Right cardiac atrium (tissue), 5 donors: ENCODE results near the gene TMBIM4. TPM values are rescaled to one million over a fixed set of nuclear protein-coding genes. Genes with fewer than 3 reads are reported as not detected.
"Not testable (repeated sequence)": the region's sequence is repeated elsewhere in the genome, so short reads cannot be mapped to it uniquely, and the experiment has no call there.

Experiments
- ATAC-seq, 2 donors: fragments of 200-7000 bp; cut with Tn5 transposase; one replicate each; pipeline versions ENCODE4 v1.8.0 to v1.9.1; 2020; ENCODE audit warnings: moderate library complexity in 2 of 2, mild to moderate bottlenecking in 1 of 2
- DNase-seq, 3 donors: peaks; one replicate each; pipeline ENCODE4 v3.0.0-alpha.2; 2020
- H3K27ac ChIP-seq: one replicate; pipeline ENCODE4 v1.5.1; 2013; ENCODE audit warnings: mild to moderate bottlenecking, low read length, control low read depth, moderate library complexity
- H3K27me3 ChIP-seq: one replicate; pipeline ENCODE4 v1.6.1; 2013; ENCODE audit not compliant: control insufficient read depth, insufficient read depth
- H3K4me1 ChIP-seq: one replicate; pipeline ENCODE4 v1.6.1; 2013; ENCODE audit warnings: low read length; ENCODE audit not compliant: control insufficient read depth, insufficient read depth
- H3K4me3 ChIP-seq: one replicate; pipeline ENCODE4 v1.5.1; 2013; ENCODE audit warnings: low read length, control low read depth
- H3K9me3 ChIP-seq: one replicate; pipeline ENCODE4 v1.6.1; 2013; ENCODE audit warnings: low read length; ENCODE audit not compliant: control insufficient read depth
- WGBS: extraction: QIAGEN DNeasy Blood & Tissue Kit; methylation state at CpG from one replicate; pipeline ENCODE4 v1.1.7; 2013; 5-methylcytosine and 5-hydroxymethylcytosine counted together
- intact Hi-C, 4 donors: fragments of 100-400 bp; cut with DNase I; formaldehyde crosslinking; loops; one replicate each; pipeline versions ENCODE4 v1.11.0 to v1.14.0; 2022 to 2023
- polyA plus RNA-seq: library from polyadenylated mRNA; stranded (reverse); fragments of 200-250 nt; gene quantifications from one replicate; pipeline ENCODE4 v1.2.3, GENCODE V29; 2013
- total RNA-seq, 4 donors: library from RNA; stranded (reverse); fragmentation: NEBNext Ultra II Directional; extraction: Animal tissue kit (Norgen Biotek cat#: 25700); gene quantifications; one replicate each; pipeline ENCODE4 v1.2.1, GENCODE V29; 2021
- donor health status: healthy with polysubstance abuse.
- donor health status: DM: no; HTN: yes; CAD: no.
- donor health status: DM: no; HTN: no; CAD: no.
- donor health status: DM: no; HTN: yes; CAD: no; lungs with severe emphysema.
- donor health status: DM: yes; HTN: yes; CAD: no.

TMBIM4 gene
- total and polyA plus RNA-seq, 5 donors, result 86.4 to 178 (median 91.3) TPM

DNA sequence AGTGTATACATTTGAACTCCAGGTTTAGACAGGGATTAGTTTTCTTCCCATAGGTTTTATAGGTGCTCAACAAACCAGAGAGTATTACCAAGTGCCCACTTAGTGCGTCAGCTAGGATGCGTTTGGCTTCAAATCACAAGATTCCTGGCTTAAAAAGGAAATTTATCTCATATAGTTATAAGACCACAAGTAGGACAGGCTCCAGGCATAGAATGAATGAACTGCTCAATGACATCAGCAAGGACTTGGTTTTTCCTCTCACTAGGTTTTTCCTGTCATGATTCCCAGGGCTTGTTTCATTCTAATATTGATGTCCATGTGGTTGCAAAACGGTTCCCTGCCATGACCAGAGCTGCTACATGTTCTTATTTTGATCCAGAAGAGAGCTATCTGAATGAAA lies 13.2 kb upstream of the TMBIM4 start:
- no peak for DNase-seq
- no peaks in the 10 kb centered on the region for H3K9me3 ChIP-seq

DNA sequence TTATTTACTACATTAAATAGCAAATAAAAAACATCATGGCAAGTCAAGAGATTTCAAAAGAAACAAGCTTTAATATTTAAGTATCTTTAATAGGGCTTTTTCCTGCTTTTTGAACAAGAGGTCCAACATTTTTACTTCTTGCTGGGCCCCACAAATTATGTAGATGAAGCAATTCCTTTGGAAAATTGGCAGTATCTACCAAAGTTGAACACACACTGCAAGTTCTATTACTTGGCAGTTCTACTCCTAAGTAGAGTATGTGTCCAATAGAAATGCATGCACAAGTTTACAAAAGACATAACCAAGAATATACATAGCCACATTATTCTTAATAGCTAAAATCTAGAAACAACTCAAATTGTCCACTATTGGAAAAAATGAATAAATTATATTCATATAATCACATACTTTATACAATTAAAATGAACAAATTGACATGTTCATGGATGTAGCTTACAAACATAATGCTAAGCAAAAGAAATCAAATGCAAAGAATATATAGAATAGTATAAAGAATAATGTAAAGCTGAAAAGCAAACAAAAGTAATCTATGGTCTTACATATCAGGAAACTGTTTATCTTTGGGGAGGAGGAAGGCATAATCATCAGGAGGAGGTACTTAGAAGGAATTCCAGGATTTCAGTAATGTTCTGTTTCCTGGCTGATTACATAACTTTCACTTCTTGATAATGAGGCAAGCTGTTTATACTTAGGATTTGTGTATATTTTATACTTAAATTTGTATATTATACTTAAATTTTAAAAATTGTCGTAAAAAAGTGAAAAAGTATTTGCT lies 6.5 kb upstream of the TMBIM4 start:
- H3K27me3 ChIP-seq, result no peaks in the 10 kb centered on the region
- intact Hi-C loops, result no loop called here
- H3K9me3 ChIP-seq, result no peaks in the 10 kb centered on the region
- H3K4me1 ChIP-seq, result no peaks in the 10 kb centered on the region
- H3K27ac ChIP-seq, result no peak overlapping the region
- no peak overlapping the region for H3K4me3 ChIP-seq
- ATAC-seq (peak; percentile 77), DNase-seq (no peak)
- WGBS, result 44% methylated on average over 1 of the region's 1 CpG

More for the DNA sequence above, 13.2 kb upstream of the TMBIM4 start:
- no peak for ATAC-seq
- WGBS, result 66% methylated on average over 3 of the region's 3 CpGs
- Histone ChIP-seq H3K4me1 (no peaks in the 10 kb centered on the region), H3K4me3 (no peak overlapping the region), H3K27me3 (no peaks in the 10 kb centered on the region), H3K27ac (no peak overlapping the region)
- intact Hi-C loops, result no loop called here

DNA sequence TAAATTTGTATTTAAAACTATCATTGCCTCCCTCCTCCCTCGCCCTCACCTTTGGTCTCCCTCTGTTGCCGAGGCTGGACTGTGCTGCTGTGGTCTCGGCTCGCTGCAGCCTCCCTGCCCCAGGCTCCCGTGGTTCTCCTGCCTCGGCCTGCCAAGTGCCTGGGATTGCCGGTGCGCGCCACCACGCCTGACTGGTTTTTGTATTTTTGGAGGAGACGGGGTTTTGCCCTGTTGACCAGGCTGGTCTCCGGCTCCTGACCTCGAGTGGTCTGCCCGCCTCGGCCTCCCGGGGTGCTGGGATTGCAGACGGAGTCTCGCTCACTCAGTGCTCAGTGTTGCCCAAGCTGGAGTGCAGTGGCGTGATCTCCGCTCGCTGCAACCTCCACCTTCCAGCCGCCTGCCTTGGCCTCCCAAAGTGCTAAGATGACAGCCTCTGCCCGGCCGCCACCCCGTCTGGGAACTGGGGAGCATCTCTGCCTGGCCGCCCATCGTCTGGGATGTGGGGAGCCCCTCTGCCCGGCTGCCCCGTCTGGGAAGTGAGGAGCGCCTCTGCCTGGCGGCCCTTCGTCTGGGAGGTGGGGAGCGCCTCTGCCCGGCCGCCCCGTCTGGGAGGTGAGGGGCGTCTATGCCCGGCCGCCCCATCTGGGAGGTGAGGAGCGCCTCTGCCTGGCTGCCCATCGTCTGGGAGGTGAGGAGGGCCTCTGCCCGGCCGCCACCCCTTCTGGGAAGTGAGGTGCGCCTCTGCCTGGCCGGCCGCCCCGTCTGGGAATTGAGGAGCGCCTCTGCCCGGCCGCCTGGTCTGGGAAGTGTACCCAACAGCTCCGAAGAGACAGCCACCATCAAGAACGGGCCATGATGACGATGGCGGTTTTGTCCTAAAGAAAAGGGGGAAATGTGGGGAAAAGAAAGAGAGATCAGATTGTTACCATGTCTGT lies 4.9 kb upstream of the TMBIM4 start:
- WGBS, result 96% methylated on average over 54 of the region's 54 CpGs
- H3K4me1 ChIP-seq, H3K9me3 ChIP-seq, intact Hi-C loops, ATAC-seq, H3K27ac ChIP-seq, H3K4me3 ChIP-seq, H3K27me3 ChIP-seq: not testable (repeated sequence)
- DNase-seq, result peak in 2 of 3 donors; percentile 53 to 59

DNA sequence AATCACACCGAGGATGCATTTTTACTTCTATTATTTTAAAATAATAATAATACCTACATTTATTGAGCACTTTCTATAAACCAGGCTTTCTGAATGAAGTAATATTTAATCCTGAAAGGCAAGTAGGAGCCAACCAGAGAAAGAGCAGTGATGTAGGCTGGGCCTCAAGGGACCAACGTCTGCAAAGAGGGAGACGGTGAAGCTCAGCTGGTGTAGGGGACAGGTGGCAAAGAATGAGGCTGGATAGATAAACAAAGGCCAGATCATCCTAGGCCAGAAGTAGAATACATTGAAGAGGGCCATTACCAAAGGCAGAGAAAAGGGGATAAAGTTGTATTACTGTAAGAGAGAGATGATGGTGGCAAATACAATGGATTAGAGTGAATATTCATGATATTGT lies 810 bp upstream of the TMBIM4 start:
- DNase-seq (no peak), ATAC-seq (no peak)
- no peaks in the 10 kb centered on the region for H3K9me3 ChIP-seq
- H3K27me3 ChIP-seq, result no peaks in the 10 kb centered on the region
- WGBS, result 95% methylated on average over 3 of the region's 3 CpGs
- intact Hi-C loops, result no loop called here
- H3K4me3 ChIP-seq, result peak overlapping the region; percentile 55
- no peak overlapping the region for H3K27ac ChIP-seq
- peaks cover 2% of the 10 kb centered on the region for H3K4me1 ChIP-seq

DNA sequence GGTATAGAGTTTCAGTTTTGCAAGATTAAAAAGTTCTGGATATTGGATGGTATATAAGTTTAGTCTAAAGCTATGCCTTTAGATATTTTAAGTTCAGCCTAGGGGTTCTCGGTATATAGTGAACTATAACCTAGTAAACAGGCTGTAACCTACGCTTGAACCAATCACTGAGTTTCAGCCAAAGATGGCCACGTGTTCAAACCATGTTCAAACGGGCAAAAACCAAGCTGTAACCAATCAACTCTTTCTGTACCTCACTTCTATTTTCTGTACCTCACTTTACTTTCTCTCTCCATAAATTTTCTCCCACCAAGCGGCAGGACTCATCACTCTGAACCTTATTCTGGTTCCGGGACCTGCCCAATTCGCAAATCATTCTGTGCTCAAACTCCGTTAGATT lies 1.4 kb downstream of the TMBIM4 start:
- Histone ChIP-seq H3K4me3 (peak overlapping the region; percentile 55), H3K27ac (peak overlapping the region; percentile 80), H3K9me3 (no peaks in the 10 kb centered on the region), H3K4me1 (peaks cover 2% of the 10 kb centered on the region), H3K27me3 (no peaks in the 10 kb centered on the region)
- intact Hi-C loops, result no loop called here
- WGBS, result 80% methylated on average over 8 of the region's 8 CpGs
- DNase-seq, result no peak
- no peak for ATAC-seq

DNA sequence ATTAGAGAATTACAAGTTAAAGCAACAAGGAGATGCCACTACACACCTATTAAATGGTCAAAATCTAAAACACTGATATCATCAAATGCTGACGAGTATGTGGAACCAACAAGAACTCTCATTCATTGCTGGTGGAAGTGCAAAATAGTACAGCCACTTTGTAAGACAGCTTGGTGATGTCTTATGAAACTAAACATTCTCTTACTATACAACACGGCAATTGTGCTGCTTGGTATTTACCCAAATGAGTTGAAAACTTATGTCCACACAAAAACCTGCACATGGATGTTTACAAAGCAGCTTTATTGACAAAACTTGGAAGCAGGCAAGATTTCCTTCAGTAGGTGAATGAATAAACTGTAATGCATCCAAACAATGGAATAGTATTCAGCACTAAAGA lies 3.2 kb downstream of the TMBIM4 start:
- WGBS, result 83% methylated on average over 2 of the region's 2 CpGs
- ATAC-seq, result no peak
- intact Hi-C loops, result no loop called here

DNA sequence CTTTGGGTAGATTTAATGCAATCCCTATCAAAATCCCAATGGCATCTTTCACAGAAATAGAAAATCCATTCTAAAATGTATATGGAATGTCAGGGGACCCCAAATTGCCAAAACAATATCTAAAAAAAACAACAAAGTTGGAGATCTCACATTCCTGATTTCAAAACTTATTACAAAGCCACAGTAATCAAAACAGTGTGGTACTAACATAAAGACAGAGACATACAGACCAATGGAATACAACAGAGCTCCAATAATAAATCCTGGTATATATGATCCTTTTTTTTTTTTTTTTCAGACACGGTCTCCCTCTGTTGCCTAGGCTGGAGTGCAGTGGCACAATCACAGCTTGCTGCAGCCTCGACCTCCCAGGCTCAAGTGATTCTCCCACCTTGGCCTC lies 4.7 kb downstream of the TMBIM4 start:
- 96% methylated on average over 2 of the region's 2 CpGs for WGBS
- H3K4me3 ChIP-seq, result no peak overlapping the region
- no peaks in the 10 kb centered on the region for H3K9me3 ChIP-seq
- peaks cover 4% of the 10 kb centered on the region for H3K4me1 ChIP-seq
- no peak for DNase-seq
- no peak overlapping the region for H3K27ac ChIP-seq
- no peak for ATAC-seq
- intact Hi-C loops, result no loop called here
- H3K27me3 ChIP-seq, result no peaks in the 10 kb centered on the region

More for the DNA sequence above, 3.2 kb downstream of the TMBIM4 start:
- H3K27me3 ChIP-seq, result no peaks in the 10 kb centered on the region
- H3K9me3 ChIP-seq, result no peaks in the 10 kb centered on the region
- H3K27ac ChIP-seq, result no peak overlapping the region
- H3K4me1 ChIP-seq, result peaks cover 4% of the 10 kb centered on the region
- DNase-seq, result no peak
- H3K4me3 ChIP-seq, result no peak overlapping the region

DNA sequence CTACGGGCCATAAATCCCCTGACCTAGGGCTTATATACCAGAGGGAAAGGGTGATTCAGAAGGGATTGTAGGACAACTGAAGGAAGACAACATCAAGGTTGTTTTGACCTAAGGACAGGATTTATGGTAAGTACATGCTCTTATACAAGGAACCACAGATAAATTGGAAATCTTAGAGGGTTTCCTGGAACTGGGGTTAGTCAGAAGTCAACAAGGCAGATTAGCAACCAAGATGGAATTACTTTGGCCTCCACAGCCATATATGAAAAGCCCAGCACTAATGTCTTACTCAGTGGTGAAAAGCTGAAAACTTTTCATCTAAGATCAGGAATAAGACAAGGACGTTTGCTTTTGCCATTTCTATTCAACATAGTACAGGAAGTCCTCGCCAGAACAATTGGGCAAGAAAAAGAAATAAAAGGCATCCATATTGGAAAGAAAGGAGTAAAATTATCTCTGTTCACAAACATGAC lies 5.4 kb downstream of the TMBIM4 start:
- Histone ChIP-seq H3K4me1 (peaks cover 4% of the 10 kb centered on the region), H3K27ac (no peak overlapping the region), H3K9me3 (no peaks in the 10 kb centered on the region), H3K27me3 (no peaks in the 10 kb centered on the region), H3K4me3 (no peak overlapping the region)
- intact Hi-C loops, result no loop called here
- ATAC-seq, result no peak
- whole genome bisulfite sequencing, result 83% methylated on average over 3 of the region's 3 CpGs
- DNase-seq, result no peak

DNA sequence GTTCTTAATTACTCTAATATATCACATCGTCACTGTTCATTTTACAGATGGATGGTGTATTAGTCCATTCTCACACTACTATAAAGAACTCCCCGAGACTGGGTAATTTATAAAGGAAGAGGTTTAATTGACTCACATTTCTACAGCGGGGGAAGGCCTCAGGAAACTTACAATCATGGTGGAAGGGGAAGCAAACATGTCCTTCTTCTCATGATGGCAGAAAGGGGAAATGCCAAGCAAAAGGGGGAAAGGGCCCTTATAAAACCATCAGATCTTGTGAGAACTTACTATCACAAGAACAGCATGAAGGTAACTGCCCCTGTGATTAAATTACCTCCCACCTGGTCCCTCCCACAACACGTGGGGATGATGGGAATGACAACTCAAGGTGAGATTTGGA lies 6.5 kb downstream of the TMBIM4 start:
- Histone ChIP-seq H3K9me3 (no peaks in the 10 kb centered on the region), H3K4me3 (no peak overlapping the region), H3K27ac (no peak overlapping the region), H3K4me1 (peaks cover 2% of the 10 kb centered on the region), H3K27me3 (no peaks in the 10 kb centered on the region)
- no peak for ATAC-seq
- 59% methylated on average over 4 of the region's 4 CpGs for WGBS
- intact Hi-C loops, result no loop called here
- DNase-seq, result no peak

DNA sequence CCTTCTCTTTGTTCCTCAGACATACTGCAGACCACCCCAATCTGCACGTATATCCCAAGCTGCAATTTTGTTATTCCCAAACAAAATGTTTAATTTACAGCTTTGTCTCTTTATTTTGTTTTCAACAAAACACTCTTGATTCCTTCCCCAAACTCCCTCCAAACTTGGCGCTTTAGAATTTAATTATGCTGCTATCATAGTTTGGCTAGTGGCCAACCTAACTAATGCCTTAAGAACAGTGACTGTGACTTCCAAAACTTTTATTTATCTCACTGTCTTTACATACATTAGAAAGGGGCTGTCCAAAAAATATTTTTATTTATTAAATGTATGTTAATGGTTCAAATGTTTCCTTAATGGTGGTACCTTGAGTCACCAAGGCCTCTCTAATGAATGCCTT lies 7.1 kb downstream of the TMBIM4 start:
- Histone ChIP-seq H3K27ac (no peak overlapping the region), H3K4me1 (peaks cover 2% of the 10 kb centered on the region), H3K9me3 (no peaks in the 10 kb centered on the region), H3K27me3 (no peaks in the 10 kb centered on the region), H3K4me3 (no peak overlapping the region)
- ATAC-seq (no peak), DNase-seq (no peak)
- 54% methylated on average over 2 of the region's 2 CpGs for WGBS
- intact Hi-C loops, result no loop called here

DNA sequence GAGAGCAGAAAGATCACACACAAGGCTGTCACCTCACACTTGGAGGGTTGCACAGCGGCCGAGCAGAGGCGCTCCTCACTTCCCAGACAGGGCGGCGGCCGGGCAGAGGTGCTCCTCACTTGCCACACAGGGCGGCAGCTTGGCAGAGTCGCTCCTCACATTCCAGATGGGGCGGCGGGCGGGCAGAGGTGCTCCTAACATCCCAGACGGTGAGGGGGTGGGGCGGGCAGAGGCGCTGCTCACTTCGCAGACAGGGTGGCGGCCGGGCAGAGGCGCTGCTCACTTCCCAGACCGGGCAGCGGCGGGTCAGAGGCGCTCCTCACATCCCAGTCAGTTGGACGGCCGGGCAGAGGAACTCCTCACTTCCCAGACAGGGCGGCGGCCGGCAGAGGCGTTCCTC lies 9.1 kb downstream of the TMBIM4 start:
- H3K27ac ChIP-seq, result no peak overlapping the region
- peaks cover 2% of the 10 kb centered on the region for H3K4me1 ChIP-seq
- peak in 1 of 2 donors; percentile 34 for ATAC-seq
- no peaks in the 10 kb centered on the region for H3K27me3 ChIP-seq
- WGBS, result 95% methylated on average over 28 of the region's 28 CpGs
- intact Hi-C loops, result no loop called here
- peak; percentile 16 to 65 (median 42) for DNase-seq
- H3K4me3 ChIP-seq, result no peak overlapping the region
- H3K9me3 ChIP-seq, result no peaks in the 10 kb centered on the region
